BJ (cell line): ENCODE results near the gene ESPNL. TPM values are rescaled to one million over a fixed set of nuclear protein-coding genes. Genes with fewer than 3 reads are reported as not detected.
A peak's percentile ranks its signal among the peaks of the same experiment; 100 is the strongest.

Source experiments
- CTCF ChIA-PET: fragments of 350-600 bp; formaldehyde crosslinking; extraction: SDS; loops from one replicate; lab custom pipeline; 2021; ENCODE audit warnings: antibody characterized with exemption, inconsistent platforms; lab: Yijun Ruan, JAX
- POLR2A ChIA-PET: fragments of 300-600 bp; sonication (Branson Sonifier 250); formaldehyde crosslinking; extraction: SDS; loops from one replicate; lab custom pipeline; 2021; ENCODE audit warnings: antibody characterized with exemption; lab: Charles Lee
- DNase-seq: peaks from one replicate; pipeline ENCODE4 v3.0.0-alpha.2; 2011; ENCODE audit warnings: low read depth
- H3K27me3 ChIP-seq: 2 replicates; pipeline ENCODE4 v1.6.0; 2011; ENCODE audit warnings: low read length; ENCODE audit not compliant: control insufficient read depth, insufficient read depth
- H3K36me3 ChIP-seq: 2 replicates; pipeline ENCODE4 v1.5.1; 2011; ENCODE audit warnings: low read length; ENCODE audit not compliant: control insufficient read depth, insufficient read depth
- H3K4me3 ChIP-seq: 2 replicates; pipeline ENCODE4 v1.5.1; 2011; ENCODE audit warnings: low read depth, mild to moderate bottlenecking, control low read depth, low read length
- CTCF ChIP-seq: IDR thresholded peaks from 2 replicates; pipeline ENCODE4 v1.5.1; 2011; ENCODE audit warnings: low read depth, mild to moderate bottlenecking, control low read depth, inconsistent platforms, low read length, moderate library complexity; ENCODE audit not compliant: insufficient read depth
- polyA plus RNA-seq: library from polyadenylated mRNA; depleted of rRNA; stranded (reverse); fragments of >200 nt; gene quantifications from 2 replicates; pipeline ENCODE4 v1.2.3, GENCODE V29; 2011

Gene ESPNL
- polyA plus RNA-seq, 1 experiment = 2.1 TPM

DNA sequence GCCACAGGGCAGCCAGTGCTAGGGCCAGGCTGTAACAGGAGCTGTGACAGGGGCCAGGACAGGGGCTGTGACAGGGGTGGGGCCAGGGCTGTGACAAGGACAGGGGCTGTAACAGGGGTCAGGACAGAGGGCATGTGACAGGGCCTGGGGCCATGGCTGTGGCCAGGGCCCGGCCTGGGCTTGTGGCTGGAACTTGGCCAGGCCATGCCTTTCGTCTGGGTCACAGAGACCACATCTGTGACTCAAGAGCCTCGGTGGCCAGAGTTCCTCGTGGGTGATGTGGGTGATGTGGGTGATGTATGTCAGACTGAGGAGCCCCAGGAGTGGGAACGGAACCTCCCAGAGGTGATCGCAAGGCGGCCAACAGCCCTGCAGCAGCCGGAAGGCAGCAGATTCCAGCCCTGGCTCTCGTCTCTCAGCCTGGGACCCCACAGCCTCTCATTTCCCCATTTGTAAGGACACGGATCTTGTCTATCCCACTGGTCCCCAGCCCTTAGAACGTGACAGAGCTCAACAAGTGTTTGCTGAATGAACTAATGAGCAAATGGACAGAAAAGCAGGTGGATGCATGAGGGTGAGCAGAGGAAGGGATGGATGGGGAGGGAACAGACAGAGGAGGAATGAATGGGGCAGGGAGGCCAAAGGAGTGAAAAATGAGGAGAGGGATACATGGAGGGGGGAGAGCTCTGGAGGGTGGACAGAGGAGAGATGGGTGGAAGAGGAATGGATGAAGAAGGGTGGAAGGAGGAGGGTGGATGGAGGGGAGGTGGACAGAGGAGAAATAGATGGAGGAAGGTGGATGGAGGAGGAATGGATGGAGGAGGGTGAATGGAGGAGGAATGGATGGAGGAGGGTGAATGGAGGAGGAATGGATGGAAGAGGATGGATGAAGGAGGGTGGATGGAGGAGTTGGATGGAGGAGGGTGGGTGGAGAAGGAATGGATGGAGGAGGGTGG is 17.3 kb downstream of the ESPNL start:
- no peak for TF ChIP-seq CTCF
- no peaks in the 10 kb centered on the region for H3K36me3 ChIP-seq
- POLR2A ChIA-PET = no interaction called here
- peaks cover 4% of the 10 kb centered on the region for H3K27me3 ChIP-seq
- no peak for DNase-seq
- CTCF ChIA-PET = no interaction called here
- no peak overlapping the region for H3K4me3 ChIP-seq

GRCh38 chr2:238119756-238120462 is 19.8 kb downstream of the ESPNL start:
- CTCF ChIA-PET = interaction anchor here (1.0 to 1.3 kb wide), 2 partner anchors 11 to 143 kb away, joined by 5 to 7 read pairs; no protein-coding TSS in a partner anchor
- POLR2A ChIA-PET = no interaction called here
- DNase-seq = no peak

GRCh38 chr2:238120463-238121298 is 20.5 kb downstream of the ESPNL start:
- peak; percentile 11; the same call in 1 of the 2 replicates for TF ChIP-seq CTCF
- CTCF ChIA-PET = interaction anchor here (0.6 to 1.3 kb wide), 3 partner anchors 12 to 143 kb away, joined by 3 to 7 read pairs (median 5); no protein-coding TSS in a partner anchor
- Histone ChIP-seq H3K4me3 (no peak overlapping the region), H3K27me3 (peaks cover 4% of the 10 kb centered on the region), H3K36me3 (no peaks in the 10 kb centered on the region)
- POLR2A ChIA-PET = no interaction called here
- DNase-seq = no peak

More at GRCh38 chr2:238119756-238120462, 19.8 kb downstream of the ESPNL start:
- Histone ChIP-seq H3K36me3 (no peaks in the 10 kb centered on the region), H3K4me3 (no peak overlapping the region), H3K27me3 (peaks cover 4% of the 10 kb centered on the region)
- TF ChIP-seq CTCF = no peak

- Histone ChIP-seq H3K4me3 (no peak overlapping the region), H3K36me3 (no peaks in the 10 kb centered on the region), H3K27me3 (peaks cover 4% of the 10 kb centered on the region)
- ChIA-PET POLR2A (no interaction called here), CTCF (no interaction called here)
- TF ChIP-seq CTCF = no peak
- DNase-seq = no peak
These were observed 21.6 kb downstream of the ESPNL start for GRCh38 chr2:238121511-238122286.
